NCI-H510A (cell line): ENCODE data around the gene NEMP2.
"Not testable (repeated sequence)": the region's sequence is repeated elsewhere in the genome, so short reads cannot be mapped to it uniquely, and the experiment has no call there.

ENCODE experiments used
- DNase-seq: peaks from one replicate; lab custom pipeline; 2025; lab: John Stamatoyannopoulos, UW

The NEMP2 gene

DNA sequence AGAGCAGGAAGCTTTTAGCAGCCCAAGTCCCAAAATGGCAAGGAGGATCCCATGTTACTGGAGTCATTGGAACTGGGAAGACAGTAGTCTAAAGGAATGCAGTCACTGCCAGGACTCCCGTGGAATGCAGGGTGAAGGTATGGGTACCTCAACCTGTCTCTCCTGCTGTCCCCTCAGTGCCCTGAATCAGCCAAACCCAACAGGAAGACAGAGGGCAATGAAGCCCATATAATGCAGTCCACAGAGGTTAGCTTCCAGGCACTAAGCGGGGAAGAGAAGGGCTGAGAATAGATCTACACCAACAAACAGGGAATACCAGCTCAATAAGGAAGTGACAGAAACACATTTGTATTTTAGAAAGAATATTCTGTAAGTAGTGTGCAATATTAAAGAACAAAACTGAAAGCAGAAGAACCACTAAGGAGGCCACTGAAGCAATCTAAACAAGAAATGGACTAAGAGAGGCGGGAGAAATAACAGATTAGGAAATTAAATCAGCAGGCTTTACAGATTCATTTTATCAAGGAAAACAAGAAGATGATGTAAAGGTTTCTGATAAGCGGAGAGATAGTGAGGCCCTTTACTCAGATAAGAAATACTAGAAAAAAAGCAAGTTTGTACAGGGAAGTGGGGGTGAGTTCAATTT lies 8.3 kb downstream of the NEMP2 start:
- no peak for DNase-seq

DNA sequence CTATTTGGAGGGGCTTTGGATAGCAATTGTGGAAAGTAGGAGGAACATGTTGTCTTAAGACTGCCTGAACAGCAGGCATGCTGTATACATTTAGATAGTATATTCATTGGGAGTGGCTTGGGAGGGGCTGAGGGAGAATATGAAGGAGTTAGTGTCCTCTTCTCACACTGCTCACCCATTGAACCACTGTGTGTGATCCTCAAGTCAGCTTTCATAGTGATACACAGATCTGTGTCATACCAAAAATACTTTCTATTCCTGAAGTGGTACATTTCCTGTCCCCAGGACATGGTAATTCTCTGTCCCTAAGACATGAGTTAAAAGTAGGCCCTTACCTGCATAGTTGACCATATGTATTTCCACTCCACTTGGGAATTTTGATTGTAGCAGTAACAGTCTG lies 9.6 kb downstream of the NEMP2 start:
- no peak for DNase-seq

- DNase-seq: no peak
Measured at GRCh38 chr2:190519975-190520767, 14.4 kb downstream of the NEMP2 start.

- no peak for DNase-seq
Measured at GRCh38 chr2:190517468-190517867, 17.1 kb downstream of the NEMP2 start.

DNA sequence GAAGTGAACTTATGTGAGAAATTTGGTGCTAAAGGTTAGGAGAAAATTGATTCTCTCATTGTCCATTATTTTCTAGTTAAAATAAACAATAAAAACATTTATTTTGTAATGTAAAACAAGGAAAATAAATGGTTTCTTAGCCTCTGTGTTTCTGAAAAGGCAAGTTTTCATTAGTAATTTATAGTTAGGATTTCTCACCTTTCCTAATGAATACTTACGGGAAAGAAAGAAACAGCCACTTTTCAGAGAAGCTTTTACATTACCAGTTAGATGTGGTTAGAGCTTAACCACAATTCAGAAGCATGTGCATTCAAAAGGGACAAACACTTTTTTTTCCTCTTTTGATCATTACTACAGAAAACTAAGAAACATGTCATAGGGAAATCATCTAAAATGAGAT lies 18.8 kb downstream of the NEMP2 start:
- DNase-seq: no peak

DNA sequence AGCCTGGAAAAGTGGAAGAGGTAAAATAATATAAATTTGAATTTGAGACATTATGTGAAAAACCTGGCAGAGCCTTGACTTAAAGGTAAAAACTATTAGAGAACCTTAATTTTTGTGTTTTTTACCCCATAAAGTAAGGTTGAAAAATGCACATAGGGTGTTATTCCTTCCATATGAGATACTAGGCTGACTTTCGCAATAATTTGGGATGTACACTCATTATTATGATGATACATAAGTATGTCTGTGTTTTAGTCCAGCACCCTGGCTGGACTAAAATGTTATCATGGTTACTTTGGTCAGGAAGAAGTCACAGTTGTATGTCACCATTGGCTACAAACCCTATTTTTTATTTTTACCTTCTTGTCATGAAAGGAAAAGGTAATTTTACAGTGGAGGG lies 19.8 kb downstream of the NEMP2 start:
- no peak for DNase-seq

DNA sequence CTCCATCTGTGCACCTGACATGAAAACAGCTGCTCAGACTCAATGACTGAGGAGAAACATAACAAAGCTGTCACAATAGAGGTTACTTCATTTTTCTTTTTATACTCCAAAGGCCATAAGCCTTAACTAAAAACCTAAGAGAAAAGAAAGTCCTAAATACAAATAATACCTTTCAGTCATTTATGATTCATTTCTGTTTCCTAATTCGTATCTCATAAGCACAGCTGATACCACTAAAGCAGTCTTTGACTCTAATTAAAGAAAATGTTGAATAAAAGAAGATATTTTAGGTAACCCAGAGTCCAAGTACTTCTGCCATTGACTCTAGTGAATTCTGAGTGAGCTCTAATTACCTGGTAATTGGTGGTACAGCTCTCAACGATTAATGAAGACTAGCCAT lies 20.6 kb downstream of the NEMP2 start:
- no peak for DNase-seq

DNA sequence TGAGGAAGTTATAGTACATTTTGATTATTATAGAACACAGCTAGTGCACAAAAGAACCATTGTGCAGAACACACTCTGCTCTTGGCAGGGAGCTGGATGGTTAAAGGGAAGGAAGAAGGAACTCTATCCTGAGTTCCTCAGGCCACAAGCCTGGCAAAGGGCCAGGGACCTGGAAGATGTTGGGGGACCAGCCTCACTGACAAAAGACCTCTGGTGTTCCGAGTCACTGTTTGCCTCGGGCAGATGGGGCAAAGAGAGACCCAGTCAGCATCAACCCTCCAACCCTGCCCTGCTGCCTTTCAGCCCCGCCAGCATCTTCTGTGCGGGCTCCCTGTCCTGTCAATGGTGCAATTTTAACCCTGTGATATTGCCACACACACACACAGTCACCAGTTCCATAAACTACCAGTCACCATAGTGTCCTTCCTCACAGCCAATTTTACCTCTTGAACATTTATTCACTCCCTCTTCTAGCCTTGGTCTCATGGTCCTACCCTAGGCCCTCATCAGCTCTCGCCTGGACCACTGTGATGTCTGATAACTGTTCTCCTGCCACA lies 21.9 kb downstream of the NEMP2 start:
- DNase-seq: no peak

DNA sequence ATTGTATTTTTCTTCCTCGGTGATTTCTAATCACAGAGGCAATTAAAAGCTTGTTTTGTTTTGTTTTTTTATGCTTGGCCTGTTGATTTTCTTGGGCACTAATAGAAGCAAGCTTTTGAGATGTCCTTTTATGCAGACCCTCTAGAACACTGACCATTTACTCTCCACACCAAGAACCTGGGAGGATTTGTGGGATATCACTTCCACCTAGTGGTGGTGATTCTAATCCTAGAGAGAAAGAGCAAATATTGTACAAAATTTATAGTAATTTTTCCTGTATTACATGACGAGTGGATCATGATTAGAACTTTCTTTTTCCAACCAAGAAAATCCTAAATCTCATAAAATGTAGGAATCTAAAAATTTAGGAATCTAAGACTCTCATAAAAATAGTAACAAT lies 23.4 kb downstream of the NEMP2 start:
- no peak for DNase-seq

GRCh38 chr2:190509895-190510294 lies 24.6 kb downstream of the NEMP2 start:
- DNase-seq: not testable (repeated sequence)

GRCh38 chr2:190507135-190507534 lies 27.4 kb downstream of the NEMP2 start:
- DNase-seq: peak; percentile 2

GRCh38 chr2:190506666-190507065 lies 27.9 kb downstream of the NEMP2 start:
- DNase-seq: no peak

DNA sequence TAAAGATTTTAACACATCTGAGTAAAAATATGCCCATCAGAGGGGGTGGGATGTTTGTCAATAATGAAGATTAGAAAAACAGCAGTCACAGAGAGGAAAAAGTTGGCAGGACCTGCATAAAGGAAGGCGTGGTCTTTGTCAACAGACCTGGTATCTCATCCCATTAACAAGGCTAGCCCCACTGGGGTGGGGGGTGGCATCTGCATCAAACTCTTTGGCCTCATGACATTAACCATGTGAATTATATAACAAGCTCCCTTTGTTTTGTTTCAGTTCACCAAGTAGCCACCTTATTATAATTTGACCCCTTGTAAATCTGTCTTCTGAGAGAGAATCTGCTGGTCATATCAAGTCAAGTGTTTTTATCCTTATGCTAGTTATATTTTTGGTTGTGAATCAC lies 28.8 kb downstream of the NEMP2 start:
- no peak for DNase-seq

- DNase-seq: no peak
Measured at GRCh38 chr2:190504912-190505311, 29.6 kb downstream of the NEMP2 start.

- no peak for DNase-seq
Measured at GRCh38 chr2:190503088-190503487, 31.4 kb downstream of the NEMP2 start.

- DNase-seq: no peak
Measured at GRCh38 chr2:190501702-190502407, 32.7 kb downstream of the NEMP2 start.

DNA sequence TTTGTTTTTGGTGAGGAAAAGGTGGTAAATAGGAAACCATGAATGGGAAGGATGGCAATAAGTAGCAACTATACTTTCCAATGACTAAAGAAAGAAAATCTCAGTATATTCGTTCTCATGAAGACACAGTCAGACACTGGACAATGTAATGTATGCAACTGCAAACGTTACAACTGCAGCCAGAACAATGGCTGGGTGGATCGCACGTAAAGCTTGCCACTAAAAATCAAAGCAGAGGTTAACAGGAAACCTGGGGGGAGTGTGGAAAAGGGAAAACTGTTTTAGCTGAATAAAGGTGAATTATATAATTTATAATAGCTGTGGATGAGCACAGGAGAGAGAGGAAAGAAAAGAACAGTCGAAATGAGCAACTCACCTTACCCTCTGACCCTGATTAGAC lies 33.3 kb downstream of the NEMP2 start:
- no peak for DNase-seq

- DNase-seq: no peak
Measured at GRCh38 chr2:190500054-190500502, 34.4 kb downstream of the NEMP2 start.

DNA sequence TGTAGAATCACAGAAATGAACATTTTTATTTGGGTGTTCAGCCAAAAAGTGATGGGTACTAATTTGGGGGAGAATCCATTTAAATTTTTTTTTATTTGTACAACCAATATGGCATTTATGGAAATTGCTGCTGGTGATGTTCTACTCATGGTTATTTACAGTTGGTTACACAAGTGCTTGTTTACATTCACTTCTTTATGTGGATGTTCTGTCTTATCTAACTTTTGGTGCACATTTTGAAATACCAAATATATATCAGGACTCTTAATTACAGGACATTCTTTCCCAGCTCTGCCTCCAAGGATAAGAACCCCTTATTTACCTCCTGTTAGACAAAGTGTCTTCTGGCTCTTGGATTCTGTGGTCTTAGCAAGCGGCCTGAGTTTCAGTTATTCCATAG lies 35.2 kb downstream of the NEMP2 start:
- no peak for DNase-seq

GRCh38 chr2:190497428-190497827 lies 37.1 kb downstream of the NEMP2 start:
- no peak for DNase-seq

GRCh38 chr2:190494600-190495227 lies 39.8 kb downstream of the NEMP2 start:
- DNase-seq: not testable (repeated sequence)

- no peak for DNase-seq
Measured at GRCh38 chr2:190493095-190493494, 41.4 kb downstream of the NEMP2 start.
